HG03575 (cell line): ENCODE measurements around the gene USP15.
"Not testable (repeated sequence)": the region's sequence is repeated elsewhere in the genome, so short reads cannot be mapped to it uniquely, and the experiment has no call there.

Experiments
- ATAC-seq: cut with Tn5 transposase; IDR thresholded peaks from one replicate; pipeline ENCODE4 v1.9.1; 2021; ENCODE audit not compliant: unreplicated experiment, insufficient number of reproducible peaks, low FRiP score; ENCODE audit errors: extremely low read depth

Gene USP15

GRCh38 chr12:62346817-62347216 lies 86.6 kb downstream of the USP15 start:
- ATAC-seq, result no peak

GRCh38 chr12:62347922-62348650 lies 87.9 kb downstream of the USP15 start:
- ATAC-seq, result no peak

GRCh38 chr12:62350554-62350953 lies 90.3 kb downstream of the USP15 start:
- ATAC-seq, result no peak

- ATAC-seq, result no peak
These were observed 91.1 kb downstream of the USP15 start for GRCh38 chr12:62351326-62351725.

- no peak for ATAC-seq
These were observed 100.8 kb downstream of the USP15 start for GRCh38 chr12:62361048-62361447.

- no peak for ATAC-seq
These were observed 103.3 kb downstream of the USP15 start for GRCh38 chr12:62363506-62363905.

- not testable (repeated sequence) for ATAC-seq
These were observed 104.5 kb downstream of the USP15 start for GRCh38 chr12:62364697-62365096.

- ATAC-seq, result not testable (repeated sequence)
These were observed 105.6 kb downstream of the USP15 start for GRCh38 chr12:62365846-62366245.

GRCh38 chr12:62368430-62369223 lies 108.4 kb downstream of the USP15 start:
- not testable (repeated sequence) for ATAC-seq

GRCh38 chr12:62370189-62370588 lies 110.0 kb downstream of the USP15 start:
- no peak for ATAC-seq

- no peak for ATAC-seq
These were observed 111.5 kb downstream of the USP15 start for GRCh38 chr12:62371661-62372060.

GRCh38 chr12:62372134-62372533 lies 111.9 kb downstream of the USP15 start:
- ATAC-seq, result no peak

GRCh38 chr12:62372825-62373224 lies 112.6 kb downstream of the USP15 start:
- ATAC-seq, result no peak

GRCh38 chr12:62375603-62376002 lies 115.4 kb downstream of the USP15 start:
- no peak for ATAC-seq

GRCh38 chr12:62379026-62379722 lies 119.0 kb downstream of the USP15 start:
- ATAC-seq, result no peak

- no peak for ATAC-seq
These were observed 119.5 kb downstream of the USP15 start for GRCh38 chr12:62379723-62380045.

- ATAC-seq, result no peak
These were observed 122.3 kb downstream of the USP15 start for GRCh38 chr12:62382526-62382925.

- ATAC-seq, result no peak
These were observed 136.5 kb downstream of the USP15 start for GRCh38 chr12:62396750-62397149.

- no peak for ATAC-seq
These were observed 139.9 kb downstream of the USP15 start for GRCh38 chr12:62400135-62400534.

- ATAC-seq, result no peak
These were observed 141.4 kb downstream of the USP15 start for GRCh38 chr12:62401631-62402030.
